GM23338 (cell line): ENCODE results near the gene CHAC1. TPM values are rescaled to one million over a fixed set of nuclear protein-coding genes. Genes with fewer than 3 reads are reported as not detected.

Source experiments
- ATAC-seq: fragments of 200-7000 bp; cut with Tn5 transposase; 3 replicates; pipeline ENCODE4 v1.9.1; 2020
- DNase-seq: peaks from one replicate; pipeline ENCODE4 v3.0.0-alpha.2; 2015; ENCODE audit warnings: low spot score
- H2AFZ ChIP-seq: fragments of 200-600 bp; sonication (generic); 2 replicates; pipeline ENCODE4 v1.8.0; 2016; ENCODE audit warnings: antibody characterized with exemption, mild to moderate bottlenecking, moderate library complexity
- H3F3A ChIP-seq: fragments of 200-600 bp; sonication (generic); replicated peaks from 2 replicates; pipeline ENCODE4 v1.8.0; 2017; ENCODE audit warnings: antibody characterized with exemption, mixed run types, low read depth
- H3K27ac ChIP-seq: fragments of 200-600 bp; sonication (generic); 2 replicates; pipeline ENCODE4 v1.6.1; 2016; ENCODE audit warnings: low read depth
- H3K27me3 ChIP-seq: fragments of 200-600 bp; sonication (generic); 2 replicates; pipeline ENCODE4 v1.8.0; 2016; ENCODE audit warnings: mild to moderate bottlenecking, mixed run types, moderate library complexity; ENCODE audit not compliant: insufficient read depth
- H3K36me3 ChIP-seq: fragments of 200-600 bp; sonication (generic); 2 replicates; pipeline ENCODE4 v1.8.0; 2016; ENCODE audit warnings: mild to moderate bottlenecking; ENCODE audit not compliant: insufficient read depth
- H3K4me1 ChIP-seq: fragments of 200-600 bp; sonication (generic); 2 replicates; pipeline ENCODE4 v1.8.0; 2016; ENCODE audit warnings: mild to moderate bottlenecking, moderate library complexity; ENCODE audit not compliant: insufficient read depth
- H3K4me2 ChIP-seq: fragments of 200-600 bp; sonication (generic); 2 replicates; pipeline ENCODE4 v1.7.1; 2017; ENCODE audit warnings: mixed run types
- H3K4me3 ChIP-seq: fragments of 200-600 bp; sonication (generic); 2 replicates; pipeline ENCODE4 v1.6.1; 2016; ENCODE audit warnings: mixed run types
- H3K79me2 ChIP-seq: fragments of 200-600 bp; sonication (generic); replicated peaks from 2 replicates; pipeline ENCODE4 v1.8.0; 2017; ENCODE audit warnings: mild to moderate bottlenecking; ENCODE audit not compliant: insufficient read depth
- H3K9me2 ChIP-seq: fragments of 200-600 bp; sonication (generic); 2 replicates; pipeline ENCODE4 v1.8.0; 2017; ENCODE audit not compliant: insufficient read depth
- H4K20me1 ChIP-seq: fragments of 200-600 bp; sonication (generic); replicated peaks from 2 replicates; pipeline ENCODE4 v1.8.0; 2017; ENCODE audit warnings: mild to moderate bottlenecking; ENCODE audit not compliant: insufficient read depth
- H3K27ac Mint-ChIP-seq: 2 replicates; pipeline ENCODE4 v1.8.0; 2020; ENCODE audit warnings: inconsistent platforms, mild to moderate bottlenecking, moderate library complexity, mixed read lengths
- H3K27me3 Mint-ChIP-seq: 3 replicates; pipeline ENCODE4 v1.8.0; 2022; ENCODE audit warnings: low read depth, mild to moderate bottlenecking, moderate library complexity, mixed read lengths, inconsistent platforms; ENCODE audit not compliant: insufficient read depth, poor library complexity
- H3K36me3 Mint-ChIP-seq: 3 replicates; pipeline ENCODE4 v1.8.0; 2021; ENCODE audit warnings: low read depth, mild to moderate bottlenecking, inconsistent platforms, moderate library complexity, mixed read lengths
- H3K4me1 Mint-ChIP-seq: 3 replicates; pipeline ENCODE4 v1.8.0; 2020; ENCODE audit warnings: mild to moderate bottlenecking, inconsistent platforms, mixed read lengths
- H3K4me3 Mint-ChIP-seq: 3 replicates; pipeline ENCODE4 v1.8.0; 2021; ENCODE audit warnings: moderate library complexity, mild to moderate bottlenecking, inconsistent platforms, mixed read lengths
- H3K9me3 Mint-ChIP-seq: 3 replicates; pipeline ENCODE4 v1.8.0; 2020; ENCODE audit warnings: moderate library complexity, mild to moderate bottlenecking, inconsistent platforms, mixed read lengths
- CREB1 ChIP-seq: fragments of 250-450 bp; sonication (Bioruptor Pico); IDR thresholded peaks from 2 replicates; pipeline ENCODE4 v1.5.0; 2020; ENCODE audit warnings: low read depth, mild to moderate bottlenecking, moderate library complexity
- EZH2 ChIP-seq: fragments of 200-600 bp; sonication (generic); IDR thresholded peaks from one replicate; pipeline ENCODE4 v1.8.0; 2017; ENCODE audit warnings: antibody characterized with exemption, mild to moderate bottlenecking, low read depth; ENCODE audit not compliant: unreplicated experiment
- EZH2phosphoT487 ChIP-seq: fragments of 200-600 bp; sonication (generic); IDR thresholded peaks from one replicate; pipeline ENCODE4 v1.8.1; 2018; ENCODE audit warnings: antibody characterized with exemption; ENCODE audit not compliant: unreplicated experiment
- JUNB ChIP-seq: IDR thresholded peaks from one replicate; pipeline ENCODE4 v1.6.1; 2016; ENCODE audit warnings: antibody characterized with exemption; ENCODE audit not compliant: unreplicated experiment
- NANOG ChIP-seq: IDR thresholded peaks from 2 replicates; pipeline ENCODE4 v1.6.1; 2016; ENCODE audit warnings: antibody characterized with exemption, borderline replicate concordance
- POLR2AphosphoS5 ChIP-seq: IDR thresholded peaks from 2 replicates; pipeline ENCODE4 v1.6.1; 2016; ENCODE audit warnings: antibody characterized with exemption, low read depth
- REST ChIP-seq: IDR thresholded peaks from one replicate; pipeline ENCODE4 v1.6.1; 2018; ENCODE audit warnings: antibody characterized with exemption; ENCODE audit not compliant: unreplicated experiment
- STAT1 ChIP-seq: IDR thresholded peaks from one replicate; pipeline ENCODE4 v1.6.1; 2016; ENCODE audit warnings: antibody characterized with exemption; ENCODE audit not compliant: unreplicated experiment
- ZNF114 ChIP-seq: fragments of 250-450 bp; sonication (Bioruptor Pico); IDR thresholded peaks from 2 replicates; pipeline ENCODE4 v1.5.0; 2020; ENCODE audit warnings: mild to moderate bottlenecking, moderate library complexity
- ZNF331 ChIP-seq: fragments of 250-450 bp; sonication (Bioruptor Pico); IDR thresholded peaks from 2 replicates; pipeline ENCODE4 v1.5.0; 2020; ENCODE audit warnings: low read depth, mild to moderate bottlenecking, moderate library complexity
- ZNF462 ChIP-seq: fragments of 250-450 bp; sonication (Bioruptor Pico); IDR thresholded peaks from 2 replicates; pipeline ENCODE4 v1.5.0; 2020; ENCODE audit warnings: mild to moderate bottlenecking, moderate library complexity
- polyA plus RNA-seq: library from polyadenylated mRNA; unstranded; fragments of >200 nt; fragmentation: Nextera tagmentation; extraction: Ambion mirVana; gene quantifications from 2 replicates; pipeline ENCODE4 v1.2.1, GENCODE V29; 2016
- total RNA-seq: library from RNA; depleted of rRNA; stranded (reverse); fragments of >200 nt; shearing (Covaris generic); gene quantifications from 2 replicates; pipeline ENCODE4 v1.2.3, GENCODE V29; 2014
- TF ChIP-seq, protein P1 (sequence below): IDR thresholded peaks from 2 replicates; pipeline ENCODE4 v1.6.1; 2016; ENCODE audit warnings: antibody characterized with exemption
- TF ChIP-seq, protein P2 (sequence below), 2 experiments: fragments of 200-600 bp in 1 of 2; sonication (generic) in 1 of 2; conservative IDR thresholded peaks; 2 replicates each; pipeline versions ENCODE4 v1.5.1 to v1.6.1; 2016 to 2017; ENCODE audit warnings: antibody characterized with exemption in 2 of 2, low read depth in 2 of 2, mild to moderate bottlenecking in 2 of 2, moderate library complexity in 1 of 2

The CHAC1 gene
- total and polyA plus RNA-seq, 2 experiments from 2014 or later, result 73.0 to 124 TPM

DNA sequence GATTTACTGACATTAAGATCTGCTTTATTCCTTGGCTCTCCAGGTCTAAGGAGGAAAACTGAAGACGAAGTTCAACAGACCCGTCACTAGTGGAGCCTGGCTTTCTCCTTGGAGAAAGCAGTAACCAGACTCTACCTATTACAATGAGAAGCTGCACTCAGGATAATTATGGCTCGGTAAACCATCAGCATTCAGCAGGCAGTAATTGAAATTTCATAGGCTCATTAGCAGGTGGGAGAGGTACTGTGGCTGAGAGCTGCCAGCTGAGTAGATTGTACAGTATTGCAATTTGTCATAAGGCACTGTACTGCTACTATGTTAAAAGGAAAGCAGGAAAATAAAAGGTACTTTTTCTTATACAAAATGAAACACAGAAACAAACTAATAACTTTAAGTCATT, 51.2 kb downstream of the CHAC1 start:
- Mint-ChIP-seq H3K4me3 (no peak overlapping the region), H3K36me3 (peaks cover 22% of the 10 kb centered on the region; the same call in 2 of the 3 replicates), H3K4me1 (no peaks in the 10 kb centered on the region), H3K27ac (no peak overlapping the region), H3K27me3 (peaks cover 4% of the 10 kb centered on the region), H3K9me3 (no peaks in the 10 kb centered on the region)
- no peak overlapping the region for H3K4me2 ChIP-seq
- H3K27ac ChIP-seq, result no peak overlapping the region
- no peak for ATAC-seq
- H2AFZ ChIP-seq, result no peak overlapping the region
- TF ChIP-seq EZH2phosphoT487, result no peak
- no peak for TF ChIP-seq CREB1 (CRISPR knock-in tag)
- TF ChIP-seq, protein P1, sequence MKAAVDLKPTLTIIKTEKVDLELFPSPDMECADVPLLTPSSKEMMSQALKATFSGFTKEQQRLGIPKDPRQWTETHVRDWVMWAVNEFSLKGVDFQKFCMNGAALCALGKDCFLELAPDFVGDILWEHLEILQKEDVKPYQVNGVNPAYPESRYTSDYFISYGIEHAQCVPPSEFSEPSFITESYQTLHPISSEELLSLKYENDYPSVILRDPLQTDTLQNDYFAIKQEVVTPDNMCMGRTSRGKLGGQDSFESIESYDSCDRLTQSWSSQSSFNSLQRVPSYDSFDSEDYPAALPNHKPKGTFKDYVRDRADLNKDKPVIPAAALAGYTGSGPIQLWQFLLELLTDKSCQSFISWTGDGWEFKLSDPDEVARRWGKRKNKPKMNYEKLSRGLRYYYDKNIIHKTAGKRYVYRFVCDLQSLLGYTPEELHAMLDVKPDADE, result no peak
- TF ChIP-seq EZH2, result no peak
- TF ChIP-seq JUNB, result no peak
- TF ChIP-seq ZNF331 (CRISPR knock-in tag), result no peak
- TF ChIP-seq ZNF462 (CRISPR knock-in tag), result no peak
- TF ChIP-seq, protein P2, sequence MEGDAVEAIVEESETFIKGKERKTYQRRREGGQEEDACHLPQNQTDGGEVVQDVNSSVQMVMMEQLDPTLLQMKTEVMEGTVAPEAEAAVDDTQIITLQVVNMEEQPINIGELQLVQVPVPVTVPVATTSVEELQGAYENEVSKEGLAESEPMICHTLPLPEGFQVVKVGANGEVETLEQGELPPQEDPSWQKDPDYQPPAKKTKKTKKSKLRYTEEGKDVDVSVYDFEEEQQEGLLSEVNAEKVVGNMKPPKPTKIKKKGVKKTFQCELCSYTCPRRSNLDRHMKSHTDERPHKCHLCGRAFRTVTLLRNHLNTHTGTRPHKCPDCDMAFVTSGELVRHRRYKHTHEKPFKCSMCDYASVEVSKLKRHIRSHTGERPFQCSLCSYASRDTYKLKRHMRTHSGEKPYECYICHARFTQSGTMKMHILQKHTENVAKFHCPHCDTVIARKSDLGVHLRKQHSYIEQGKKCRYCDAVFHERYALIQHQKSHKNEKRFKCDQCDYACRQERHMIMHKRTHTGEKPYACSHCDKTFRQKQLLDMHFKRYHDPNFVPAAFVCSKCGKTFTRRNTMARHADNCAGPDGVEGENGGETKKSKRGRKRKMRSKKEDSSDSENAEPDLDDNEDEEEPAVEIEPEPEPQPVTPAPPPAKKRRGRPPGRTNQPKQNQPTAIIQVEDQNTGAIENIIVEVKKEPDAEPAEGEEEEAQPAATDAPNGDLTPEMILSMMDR (conservative IDR thresholded peaks at IDR 0.05; ENCODE audit: low read depth in 2 of 2), result no peak
- TF ChIP-seq NANOG, result no peak
- TF ChIP-seq REST, result no peak
- TF ChIP-seq ZNF114, result no peak
- TF ChIP-seq STAT1, result no peak
- no peak for TF ChIP-seq POLR2AphosphoS5
- H3K4me1 ChIP-seq, result no peaks in the 10 kb centered on the region
- 0 out of 2 replicates have a peak, but pooled peaks cover 8% of the 10 kb centered on the region for H3F3A ChIP-seq
- H3K4me3 ChIP-seq, result no peak overlapping the region
- H3K79me2 ChIP-seq, result no peaks in the 10 kb centered on the region; the same call in 1 of the 2 replicates
- H3K9me2 ChIP-seq, result no peaks in the 10 kb centered on the region
- no peaks in the 10 kb centered on the region; the same call in 1 of the 2 replicates for H4K20me1 ChIP-seq
- peaks cover 16% of the 10 kb centered on the region; the same call in 1 of the 2 replicates for H3K36me3 ChIP-seq
- H3K27me3 ChIP-seq, result no peaks in the 10 kb centered on the region
- DNase-seq, result no peak
